Prostate gland (tissue), 2 donors: Measurements from ENCODE around the gene IYD.

Experiments used
- POLR2A ChIP-seq: fragments of 450-650 bp; IDR thresholded peaks from one replicate; pipeline ENCODE4 v1.6.1; 2016; ENCODE audit warnings: antibody characterized with exemption, mild to moderate bottlenecking
- POLR2AphosphoS5 ChIP-seq: sonication (generic); formaldehyde crosslinking; IDR thresholded peaks from one replicate; pipeline ENCODE4 v1.6.1; 2017; ENCODE audit warnings: antibody characterized with exemption
- TF ChIP-seq, protein P1 (sequence below), 4 experiments: fragments of 200-600 bp in 2 of 4; fragments of 450-650 bp in 2 of 4; sonication (generic) in 2 of 4; IDR thresholded peaks; 1 replicate in 3 of 4; 2 replicates in 1 of 4; pipeline ENCODE4 v1.5.1; 2016 to 2019; ENCODE audit warnings: antibody characterized with exemption in 4 of 4, mild to moderate bottlenecking in 2 of 4, moderate library complexity in 2 of 4

DNA sequence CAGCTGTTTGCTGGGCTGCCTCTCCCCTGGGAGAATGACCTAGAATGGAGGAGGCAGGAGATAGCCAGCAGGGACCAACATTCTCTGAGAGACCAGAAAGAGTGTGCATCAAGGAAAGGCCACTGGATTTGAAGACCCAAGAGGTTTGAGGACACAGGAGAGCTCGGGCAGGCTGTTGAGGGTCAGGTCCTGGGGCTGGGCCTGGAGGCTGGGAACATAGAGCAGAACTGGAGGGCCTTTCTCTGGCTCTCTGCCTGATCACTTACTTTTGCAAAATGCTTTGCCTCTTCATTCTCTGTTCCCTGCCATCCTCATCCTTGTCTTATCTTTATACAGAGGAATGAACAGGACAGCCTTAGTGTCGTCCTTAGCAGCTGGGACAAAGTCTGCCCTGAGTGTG, 2.5 kb downstream of the IYD start:
- TF ChIP-seq POLR2A (no peak), POLR2AphosphoS5 (no peak)
- TF ChIP-seq, protein P1, sequence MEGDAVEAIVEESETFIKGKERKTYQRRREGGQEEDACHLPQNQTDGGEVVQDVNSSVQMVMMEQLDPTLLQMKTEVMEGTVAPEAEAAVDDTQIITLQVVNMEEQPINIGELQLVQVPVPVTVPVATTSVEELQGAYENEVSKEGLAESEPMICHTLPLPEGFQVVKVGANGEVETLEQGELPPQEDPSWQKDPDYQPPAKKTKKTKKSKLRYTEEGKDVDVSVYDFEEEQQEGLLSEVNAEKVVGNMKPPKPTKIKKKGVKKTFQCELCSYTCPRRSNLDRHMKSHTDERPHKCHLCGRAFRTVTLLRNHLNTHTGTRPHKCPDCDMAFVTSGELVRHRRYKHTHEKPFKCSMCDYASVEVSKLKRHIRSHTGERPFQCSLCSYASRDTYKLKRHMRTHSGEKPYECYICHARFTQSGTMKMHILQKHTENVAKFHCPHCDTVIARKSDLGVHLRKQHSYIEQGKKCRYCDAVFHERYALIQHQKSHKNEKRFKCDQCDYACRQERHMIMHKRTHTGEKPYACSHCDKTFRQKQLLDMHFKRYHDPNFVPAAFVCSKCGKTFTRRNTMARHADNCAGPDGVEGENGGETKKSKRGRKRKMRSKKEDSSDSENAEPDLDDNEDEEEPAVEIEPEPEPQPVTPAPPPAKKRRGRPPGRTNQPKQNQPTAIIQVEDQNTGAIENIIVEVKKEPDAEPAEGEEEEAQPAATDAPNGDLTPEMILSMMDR (IDR thresholded peaks at IDR 0.05): no peak
